GM23338 (cell line): ENCODE data around the gene EP400. TPM values are rescaled to one million over a fixed set of nuclear protein-coding genes. Genes with fewer than 3 reads are reported as not detected.

Experiments used
- ATAC-seq: fragments of 200-7000 bp; cut with Tn5 transposase; 3 replicates; pipeline ENCODE4 v1.9.1; 2020
- DNase-seq: peaks from one replicate; pipeline ENCODE4 v3.0.0-alpha.2; 2015; ENCODE audit warnings: low spot score
- H2AFZ ChIP-seq: fragments of 200-600 bp; sonication (generic); 2 replicates; pipeline ENCODE4 v1.8.0; 2016; ENCODE audit warnings: antibody characterized with exemption, mild to moderate bottlenecking, moderate library complexity
- H3F3A ChIP-seq: fragments of 200-600 bp; sonication (generic); replicated peaks from 2 replicates; pipeline ENCODE4 v1.8.0; 2017; ENCODE audit warnings: antibody characterized with exemption, mixed run types, low read depth
- H3K27ac ChIP-seq: fragments of 200-600 bp; sonication (generic); 2 replicates; pipeline ENCODE4 v1.6.1; 2016; ENCODE audit warnings: low read depth
- H3K27me3 ChIP-seq: fragments of 200-600 bp; sonication (generic); 2 replicates; pipeline ENCODE4 v1.8.0; 2016; ENCODE audit warnings: mild to moderate bottlenecking, mixed run types, moderate library complexity; ENCODE audit not compliant: insufficient read depth
- H3K36me3 ChIP-seq: fragments of 200-600 bp; sonication (generic); 2 replicates; pipeline ENCODE4 v1.8.0; 2016; ENCODE audit warnings: mild to moderate bottlenecking; ENCODE audit not compliant: insufficient read depth
- H3K4me1 ChIP-seq: fragments of 200-600 bp; sonication (generic); 2 replicates; pipeline ENCODE4 v1.8.0; 2016; ENCODE audit warnings: mild to moderate bottlenecking, moderate library complexity; ENCODE audit not compliant: insufficient read depth
- H3K4me2 ChIP-seq: fragments of 200-600 bp; sonication (generic); 2 replicates; pipeline ENCODE4 v1.7.1; 2017; ENCODE audit warnings: mixed run types
- H3K4me3 ChIP-seq: fragments of 200-600 bp; sonication (generic); 2 replicates; pipeline ENCODE4 v1.6.1; 2016; ENCODE audit warnings: mixed run types
- H3K79me2 ChIP-seq: fragments of 200-600 bp; sonication (generic); replicated peaks from 2 replicates; pipeline ENCODE4 v1.8.0; 2017; ENCODE audit warnings: mild to moderate bottlenecking; ENCODE audit not compliant: insufficient read depth
- H3K9me2 ChIP-seq: fragments of 200-600 bp; sonication (generic); 2 replicates; pipeline ENCODE4 v1.8.0; 2017; ENCODE audit not compliant: insufficient read depth
- H4K20me1 ChIP-seq: fragments of 200-600 bp; sonication (generic); replicated peaks from 2 replicates; pipeline ENCODE4 v1.8.0; 2017; ENCODE audit warnings: mild to moderate bottlenecking; ENCODE audit not compliant: insufficient read depth
- H3K27ac Mint-ChIP-seq: 2 replicates; pipeline ENCODE4 v1.8.0; 2020; ENCODE audit warnings: inconsistent platforms, mild to moderate bottlenecking, moderate library complexity, mixed read lengths
- H3K27me3 Mint-ChIP-seq: 3 replicates; pipeline ENCODE4 v1.8.0; 2022; ENCODE audit warnings: low read depth, mild to moderate bottlenecking, moderate library complexity, mixed read lengths, inconsistent platforms; ENCODE audit not compliant: insufficient read depth, poor library complexity
- H3K36me3 Mint-ChIP-seq: 3 replicates; pipeline ENCODE4 v1.8.0; 2021; ENCODE audit warnings: low read depth, mild to moderate bottlenecking, inconsistent platforms, moderate library complexity, mixed read lengths
- H3K4me1 Mint-ChIP-seq: 3 replicates; pipeline ENCODE4 v1.8.0; 2020; ENCODE audit warnings: mild to moderate bottlenecking, inconsistent platforms, mixed read lengths
- H3K4me3 Mint-ChIP-seq: 3 replicates; pipeline ENCODE4 v1.8.0; 2021; ENCODE audit warnings: moderate library complexity, mild to moderate bottlenecking, inconsistent platforms, mixed read lengths
- H3K9me3 Mint-ChIP-seq: 3 replicates; pipeline ENCODE4 v1.8.0; 2020; ENCODE audit warnings: moderate library complexity, mild to moderate bottlenecking, inconsistent platforms, mixed read lengths
- CTCF ChIP-seq, 2 experiments: fragments of 200-600 bp in 1 of 2; sonication (generic) in 1 of 2; conservative IDR thresholded peaks; 2 replicates each; pipeline versions ENCODE4 v1.5.1 to v1.6.1; 2016 to 2017; ENCODE audit warnings: antibody characterized with exemption in 2 of 2, low read depth in 2 of 2, mild to moderate bottlenecking in 2 of 2, moderate library complexity in 1 of 2
- NANOG ChIP-seq: IDR thresholded peaks from 2 replicates; pipeline ENCODE4 v1.6.1; 2016; ENCODE audit warnings: antibody characterized with exemption, borderline replicate concordance
- REST ChIP-seq: IDR thresholded peaks from one replicate; pipeline ENCODE4 v1.6.1; 2018; ENCODE audit warnings: antibody characterized with exemption; ENCODE audit not compliant: unreplicated experiment
- STAT1 ChIP-seq: IDR thresholded peaks from one replicate; pipeline ENCODE4 v1.6.1; 2016; ENCODE audit warnings: antibody characterized with exemption; ENCODE audit not compliant: unreplicated experiment
- ZNF331 ChIP-seq: fragments of 250-450 bp; sonication (Bioruptor Pico); IDR thresholded peaks from 2 replicates; pipeline ENCODE4 v1.5.0; 2020; ENCODE audit warnings: low read depth, mild to moderate bottlenecking, moderate library complexity
- ZNF462 ChIP-seq: fragments of 250-450 bp; sonication (Bioruptor Pico); IDR thresholded peaks from 2 replicates; pipeline ENCODE4 v1.5.0; 2020; ENCODE audit warnings: mild to moderate bottlenecking, moderate library complexity
- polyA plus RNA-seq: library from polyadenylated mRNA; unstranded; fragments of >200 nt; fragmentation: Nextera tagmentation; extraction: Ambion mirVana; gene quantifications from 2 replicates; pipeline ENCODE4 v1.2.1, GENCODE V29; 2016
- total RNA-seq: library from RNA; depleted of rRNA; stranded (reverse); fragments of >200 nt; shearing (Covaris generic); gene quantifications from 2 replicates; pipeline ENCODE4 v1.2.3, GENCODE V29; 2014

The EP400 gene
- total and polyA plus RNA-seq, 2 experiments from 2014 or later = 26.3 to 57.2 TPM

GRCh38 chr12:131904346-131904745 is 45.4 kb upstream of the EP400 start:
- Histone ChIP-seq H3K27me3 (no peaks in the 10 kb centered on the region), H3K79me2 (peaks cover 24% of the 10 kb centered on the region), H3K36me3 (no peaks in the 10 kb centered on the region), H3F3A (0 out of 2 replicates have a peak, but pooled peaks cover 8% of the 10 kb centered on the region), H3K9me2 (no peaks in the 10 kb centered on the region), H3K4me2 (no peak overlapping the region), H3K4me3 (no peak overlapping the region), H3K4me1 (no peaks in the 10 kb centered on the region), H4K20me1 (peaks cover 8% of the 10 kb centered on the region), H2AFZ (no peak overlapping the region), H3K27ac (no peak overlapping the region)
- no peak for TF ChIP-seq CTCF (conservative IDR thresholded peaks at IDR 0.05; ENCODE audit: low read depth in 2 of 2)
- TF ChIP-seq REST = no peak
- TF ChIP-seq ZNF462 (CRISPR knock-in tag) = no peak
- no peak for TF ChIP-seq STAT1
- no peak for TF ChIP-seq NANOG
- no peak for TF ChIP-seq ZNF331 (CRISPR knock-in tag)
- DNase-seq = no peak
- Mint-ChIP-seq H3K36me3 (peaks cover 3% of the 10 kb centered on the region; the same call in 1 of the 3 replicates), H3K9me3 (no peaks in the 10 kb centered on the region), H3K4me3 (no peak overlapping the region), H3K4me1 (peaks cover 5% of the 10 kb centered on the region; the same call in 1 of the 3 replicates), H3K27ac (0 out of 2 replicates have a peak overlapping the region, but pooled peaks have one; percentile 56), H3K27me3 (peaks cover 8% of the 10 kb centered on the region)
- no peak for ATAC-seq
